Measurements from ENCODE around the gene NUBPL.
A peak's percentile ranks its signal among the peaks of the same experiment; 100 is the strongest.
"Not testable (repeated sequence)": the region's sequence is repeated elsewhere in the genome, so short reads cannot be mapped to it uniquely, and the experiment has no call there.

Gene NUBPL

GRCh38 chr14:31726337-31726736, 165.1 kb downstream of the NUBPL start:
- H3K27ac ChIP-seq = no peak overlapping the region
- TF ChIP-seq ZFX (IDR thresholded peaks at IDR 0.05; ENCODE audit: borderline replicate concordance) (no peak), CTCF (IDR thresholded peaks at IDR 0.05) (no peak)

- H3K27ac ChIP-seq = no peak overlapping the region
- TF ChIP-seq ZFX (IDR thresholded peaks at IDR 0.05; ENCODE audit: borderline replicate concordance) (no peak), CTCF (IDR thresholded peaks at IDR 0.05) (no peak)
Observed at GRCh38 chr14:31727797-31728196, 166.6 kb downstream of the NUBPL start.

GRCh38 chr14:31740688-31741087, 179.5 kb downstream of the NUBPL start:
- no peak overlapping the region for H3K27ac ChIP-seq
- TF ChIP-seq CTCF (IDR thresholded peaks at IDR 0.05) (no peak), ZFX (IDR thresholded peaks at IDR 0.05; ENCODE audit: borderline replicate concordance) (no peak)

- peak; percentile 21; the same call in 1 of the 2 replicates for TF ChIP-seq CTCF (IDR thresholded peaks at IDR 0.05)
- no peak for TF ChIP-seq ZFX (IDR thresholded peaks at IDR 0.05; ENCODE audit: borderline replicate concordance)
Observed at GRCh38 chr14:31745741-31746140, 184.5 kb downstream of the NUBPL start.

GRCh38 chr14:31746326-31746725, 185.1 kb downstream of the NUBPL start:
- no peak for TF ChIP-seq ZFX (IDR thresholded peaks at IDR 0.05; ENCODE audit: borderline replicate concordance)
- no peak for TF ChIP-seq CTCF (IDR thresholded peaks at IDR 0.05)
- H3K27ac ChIP-seq = no peak overlapping the region

More at GRCh38 chr14:31745741-31746140, 184.5 kb downstream of the NUBPL start:
- no peak overlapping the region for H3K27ac ChIP-seq

GRCh38 chr14:31749275-31749674, 188.1 kb downstream of the NUBPL start:
- H3K27ac ChIP-seq = no peak overlapping the region
- no peak for TF ChIP-seq ZFX (IDR thresholded peaks at IDR 0.05; ENCODE audit: borderline replicate concordance)
- no peak for TF ChIP-seq CTCF (IDR thresholded peaks at IDR 0.05)

- not testable (repeated sequence) for H3K27ac ChIP-seq
Observed at GRCh38 chr14:31751047-31751446, 189.8 kb downstream of the NUBPL start.

All from 22Rv1 (cell line).